Stimulated activated naive CD4-positive, alpha-beta T cell treated with Interleukin-2 at 50 U/mL for 16 hours (primary cell): ENCODE results near the gene CROCC2.

ENCODE experiments used
- DNase-seq: peaks from one replicate; lab custom pipeline; 2025; lab: John Stamatoyannopoulos, UW

CROCC2 gene

GRCh38 chr2:240933966-240934700 lies 28.0 kb downstream of the CROCC2 start:
- no peak for DNase-seq

GRCh38 chr2:240934701-240935102 lies 28.6 kb downstream of the CROCC2 start:
- DNase-seq: no peak

- DNase-seq: no peak
These were observed 29.2 kb downstream of the CROCC2 start for GRCh38 chr2:240935103-240935876.

- no peak for DNase-seq
These were observed 30.0 kb downstream of the CROCC2 start for GRCh38 chr2:240936106-240936505.

- DNase-seq: no peak
These were observed 39.9 kb downstream of the CROCC2 start for GRCh38 chr2:240946046-240946445.

GRCh38 chr2:240946654-240947053 lies 40.5 kb downstream of the CROCC2 start:
- DNase-seq: no peak

GRCh38 chr2:240947176-240947575 lies 41.0 kb downstream of the CROCC2 start:
- DNase-seq: no peak

GRCh38 chr2:240947607-240948006 lies 41.5 kb downstream of the CROCC2 start:
- no peak for DNase-seq

- no peak for DNase-seq
These were observed 42.0 kb downstream of the CROCC2 start for GRCh38 chr2:240948086-240948485.

- no peak for DNase-seq
These were observed 43.0 kb downstream of the CROCC2 start for GRCh38 chr2:240948905-240949790.

- DNase-seq: no peak
These were observed 43.9 kb downstream of the CROCC2 start for GRCh38 chr2:240949791-240950705.

GRCh38 chr2:240951045-240951594 lies 45.0 kb downstream of the CROCC2 start:
- DNase-seq: no peak

- DNase-seq: no peak
These were observed 46.5 kb downstream of the CROCC2 start for GRCh38 chr2:240952496-240953246.

- DNase-seq: no peak
These were observed 47.6 kb downstream of the CROCC2 start for GRCh38 chr2:240953426-240954410.

- DNase-seq: no peak
These were observed 48.5 kb downstream of the CROCC2 start for GRCh38 chr2:240954436-240955305.

GRCh38 chr2:240955306-240956170 lies 49.4 kb downstream of the CROCC2 start:
- no peak for DNase-seq
